Esophagus (tissue), 2 donors: Measurements from ENCODE around the gene CENATAC. TPM values are rescaled to one million over a fixed set of nuclear protein-coding genes. Genes with fewer than 3 reads are reported as not detected.
"Not testable (repeated sequence)": the region's sequence is repeated elsewhere in the genome, so short reads cannot be mapped to it uniquely, and the experiment has no call there.

Experiments
- H3K27ac ChIP-seq, 2 donors: one replicate each; pipeline ENCODE4 v1.5.1; 2013; ENCODE audit warnings: low read depth in 2 of 2, mild to moderate bottlenecking in 2 of 2, inconsistent platforms in 1 of 2, low read length in 1 of 2, moderate library complexity in 1 of 2
- H3K27me3 ChIP-seq, 2 donors: one replicate each; pipeline ENCODE4 v1.6.1; 2013; ENCODE audit warnings: low read length in 2 of 2, control low read depth in 1 of 2, mild to moderate bottlenecking in 1 of 2; ENCODE audit not compliant: insufficient read depth in 2 of 2, control insufficient read depth in 1 of 2
- H3K36me3 ChIP-seq, 2 donors: one replicate each; pipeline ENCODE4 v1.6.1; 2013; ENCODE audit warnings: low read length in 1 of 2; ENCODE audit not compliant: control insufficient read depth in 2 of 2, insufficient read depth in 2 of 2
- H3K4me1 ChIP-seq, 2 donors: one replicate each; pipeline ENCODE4 v1.6.1; 2013; ENCODE audit warnings: low read length in 1 of 2; ENCODE audit not compliant: control insufficient read depth in 2 of 2, insufficient read depth in 2 of 2
- H3K4me3 ChIP-seq, 2 donors: one replicate each; pipeline ENCODE4 v1.5.1; 2013; ENCODE audit warnings: low read length in 2 of 2, mild to moderate bottlenecking in 2 of 2, low read depth in 1 of 2, moderate library complexity in 1 of 2
- H3K9me3 ChIP-seq, 2 donors: one replicate each; pipeline ENCODE4 v1.6.1; 2013; ENCODE audit warnings: mild to moderate bottlenecking in 2 of 2, low read depth in 1 of 2, low read length in 1 of 2, moderate library complexity in 1 of 2; ENCODE audit not compliant: control insufficient read depth in 2 of 2, insufficient read depth in 1 of 2
- WGBS, 2 donors: extraction: QIAGEN DNeasy Blood & Tissue Kit; methylation state at CpG; one replicate each; pipeline ENCODE4 v1.1.7; 2013; 5-methylcytosine and 5-hydroxymethylcytosine counted together
- polyA plus RNA-seq, 2 donors: library from polyadenylated mRNA; stranded (reverse); fragments of 200-250 nt; gene quantifications; one replicate each; pipeline ENCODE4 v1.2.3, GENCODE V29; 2013
- donor health status: healthy with polysubstance abuse.
- donor health status: Bipolar disorder and iron deficiency.

Gene CENATAC
- polyA plus RNA-seq, 2 donors = 18.2 to 52.1 TPM

DNA sequence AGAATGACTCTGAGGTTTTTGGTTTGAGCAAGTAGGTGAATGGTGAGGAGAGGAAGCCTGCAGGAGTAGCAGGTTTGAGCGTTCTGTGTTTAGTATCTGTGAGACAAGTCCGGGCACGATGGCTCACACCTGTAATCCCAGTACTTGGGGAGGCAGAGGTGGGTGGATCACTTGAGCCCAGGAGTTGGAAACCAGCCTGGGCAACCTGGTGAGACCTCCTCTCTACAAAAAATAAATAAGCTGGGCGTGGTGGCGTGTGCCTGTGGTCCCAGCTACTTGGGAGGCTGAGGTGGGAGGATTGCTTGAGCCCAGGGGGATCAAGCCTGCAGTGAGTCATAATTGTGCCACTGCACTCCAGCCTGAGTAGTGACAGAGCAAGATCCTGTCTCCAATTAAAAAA, 9.7 kb upstream of the CENATAC start:
- Histone ChIP-seq H3K36me3 (no peaks in the 10 kb centered on the region), H3K27ac (peak overlapping the region; percentile 33 to 61), H3K4me1 (no peaks in the 10 kb centered on the region), H3K9me3 (no peaks in the 10 kb centered on the region), H3K27me3 (no peaks in the 10 kb centered on the region), H3K4me3 (no peak overlapping the region)
- WGBS, 2 donors = 54 to 68% methylated on average over 5 of the region's 5 CpGs

DNA sequence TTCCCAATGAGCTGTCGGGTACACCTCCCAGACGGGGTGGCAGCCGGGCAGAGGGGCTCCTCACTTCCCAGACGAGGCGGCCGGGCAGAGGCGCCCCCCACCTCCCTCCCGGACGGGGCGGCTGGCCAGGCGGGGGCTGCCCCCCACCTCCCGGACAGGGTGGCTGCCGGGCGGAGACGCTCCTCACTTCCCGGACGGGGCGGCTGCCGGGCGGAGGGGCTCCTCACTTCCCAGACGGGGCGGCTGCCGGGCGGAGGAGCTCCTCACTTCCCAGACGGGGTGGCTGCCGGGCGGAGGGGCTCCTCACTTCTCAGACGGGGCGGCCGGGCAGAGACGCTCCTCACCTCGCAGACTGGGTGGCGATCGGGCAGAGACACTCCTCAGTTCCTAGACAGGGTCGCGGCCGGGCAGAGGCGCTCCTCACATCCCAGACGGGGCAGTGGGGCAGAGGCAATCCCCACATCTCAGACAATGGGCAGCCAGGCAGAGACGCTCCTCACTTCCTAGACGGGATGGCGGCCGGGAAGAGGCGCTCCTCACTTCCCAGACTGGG, 6.4 kb upstream of the CENATAC start:
- not testable (repeated sequence) for H3K27me3 ChIP-seq, H3K36me3 ChIP-seq, H3K9me3 ChIP-seq, H3K27ac ChIP-seq, H3K4me1 ChIP-seq, H3K4me3 ChIP-seq
- 95 to 97% methylated on average over 30 to 44 of the region's 44 CpGs for WGBS, 2 donors

DNA sequence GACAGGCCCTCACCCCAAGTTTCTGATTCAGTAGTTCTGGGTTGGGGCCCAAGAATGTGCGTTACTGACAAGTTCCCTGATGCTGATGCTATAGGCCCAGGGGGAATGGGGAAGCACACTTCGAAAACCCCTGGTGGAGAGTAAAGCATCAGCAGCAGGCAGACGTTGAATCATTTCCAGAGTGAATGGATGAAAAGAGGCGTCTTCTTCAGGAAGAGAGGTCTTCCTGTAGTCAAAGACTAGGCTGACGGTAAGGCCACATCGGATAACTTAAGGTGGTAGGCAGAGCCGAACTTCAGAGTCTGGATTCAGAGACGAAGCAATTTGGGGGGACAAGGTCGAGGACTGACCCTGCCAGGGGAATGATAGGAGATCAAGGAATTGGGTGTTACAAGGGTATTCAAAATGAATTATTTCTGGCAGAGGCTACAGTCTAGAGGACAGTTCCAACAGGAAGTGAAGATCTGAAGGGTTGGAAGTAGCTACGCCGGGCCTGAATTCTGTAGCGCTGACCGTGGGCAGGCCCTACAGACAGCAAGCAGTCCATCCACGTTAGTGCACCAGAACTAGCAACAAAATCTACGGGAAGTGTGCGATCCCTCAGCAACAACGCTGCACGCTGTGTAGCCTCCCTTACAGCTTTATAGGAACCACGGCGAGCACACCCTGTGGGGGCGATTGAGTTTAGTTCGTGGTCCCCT, 862 bp upstream of the CENATAC start:
- Histone ChIP-seq H3K4me1 (peaks cover 2 to 11% of the 10 kb centered on the region in 2 donors), H3K27ac (peak overlapping the region; percentile 77 to 84), H3K36me3 (peaks cover 0 to 6% of the 10 kb centered on the region in 2 donors), H3K4me3 (peak overlapping the region; percentile 69 to 88), H3K27me3 (no peaks in the 10 kb centered on the region), H3K9me3 (no peaks in the 10 kb centered on the region)
- WGBS, 2 donors = 14% methylated on average over 22 of the region's 22 CpGs

DNA sequence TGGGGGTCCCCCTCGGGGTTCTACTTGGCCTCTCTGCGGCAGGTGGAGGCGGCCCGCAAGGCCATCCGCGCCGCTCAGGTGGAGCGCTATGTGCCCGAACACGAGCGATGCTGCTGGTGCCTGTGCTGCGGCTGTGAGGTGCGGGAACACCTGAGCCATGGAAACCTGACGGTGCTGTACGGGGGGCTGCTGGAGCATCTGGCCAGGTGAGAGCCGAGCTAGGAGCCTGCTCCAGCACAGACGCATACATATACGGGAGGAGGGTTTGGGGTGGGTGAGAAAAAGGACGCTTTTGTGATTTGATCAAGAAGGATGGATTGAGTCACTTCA, 415 bp downstream of the CENATAC start:
- H3K9me3 ChIP-seq = no peaks in the 10 kb centered on the region

DNA sequence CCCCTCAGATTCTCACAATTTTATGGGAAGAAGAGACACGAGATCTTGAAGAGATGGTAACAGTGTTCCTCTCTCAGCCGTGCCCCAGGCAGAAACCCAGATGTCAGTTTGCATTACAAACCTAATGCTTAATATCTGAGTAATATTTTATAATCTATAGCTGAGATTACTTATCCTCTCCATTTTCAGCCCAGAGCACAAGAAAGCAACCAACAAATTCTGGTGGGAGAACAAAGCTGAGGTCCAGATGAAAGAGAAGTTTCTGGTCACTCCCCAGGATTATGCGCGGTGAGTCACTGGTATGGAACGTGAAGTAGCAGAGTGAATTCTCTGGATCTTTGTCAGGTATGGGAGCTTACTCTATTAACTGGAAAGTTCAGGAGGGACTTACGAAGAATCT, 884 bp downstream of the CENATAC start:
- Histone ChIP-seq H3K27me3 (no peaks in the 10 kb centered on the region), H3K9me3 (no peaks in the 10 kb centered on the region), H3K36me3 (peaks cover 0 to 12% of the 10 kb centered on the region in 2 donors), H3K4me3 (peak overlapping the region; percentile 69 to 88), H3K4me1 (peaks cover 2 to 11% of the 10 kb centered on the region in 2 donors), H3K27ac (peak overlapping the region; percentile 84 to 90)
- WGBS, 2 donors = 27 to 34% methylated on average over 6 of the region's 6 CpGs

More for the DNA sequence above, 415 bp downstream of the CENATAC start:
- Histone ChIP-seq H3K27me3 (no peaks in the 10 kb centered on the region), H3K36me3 (peaks cover 0 to 11% of the 10 kb centered on the region in 2 donors), H3K4me1 (peaks cover 2 to 11% of the 10 kb centered on the region in 2 donors), H3K27ac (peak overlapping the region; percentile 84 to 90), H3K4me3 (peak overlapping the region; percentile 69 to 88)
- 1 to 5% methylated on average over 19 of the region's 19 CpGs for WGBS, 2 donors

DNA sequence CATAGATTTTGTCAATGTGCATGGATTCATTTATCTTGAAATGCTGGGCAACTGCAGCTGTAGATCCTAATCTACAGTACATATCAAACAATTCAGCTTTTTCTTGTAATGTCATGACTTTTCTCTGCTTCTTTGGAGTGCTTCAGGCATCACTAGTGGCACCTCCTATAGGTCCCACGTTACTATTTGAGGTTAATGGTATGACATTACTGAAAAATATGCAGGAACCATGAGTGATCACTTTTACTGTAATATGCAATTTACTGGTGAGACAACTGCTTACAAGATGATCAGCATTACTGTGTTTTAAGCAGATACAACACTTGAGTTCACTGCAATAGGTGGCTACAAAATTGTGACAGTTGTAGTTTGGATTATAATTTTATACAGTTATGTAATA, 3.0 kb downstream of the CENATAC start:
- no peaks in the 10 kb centered on the region for H3K9me3 ChIP-seq
- peaks cover 0 to 14% of the 10 kb centered on the region in 2 donors for H3K36me3 ChIP-seq
- no peak overlapping the region for H3K27ac ChIP-seq
- 35 to 68% methylated on average over 1 of the region's 1 CpG for WGBS, 2 donors
- no peaks in the 10 kb centered on the region for H3K27me3 ChIP-seq
- peaks cover 2 to 10% of the 10 kb centered on the region in 2 donors for H3K4me1 ChIP-seq
- H3K4me3 ChIP-seq = no peak overlapping the region

DNA sequence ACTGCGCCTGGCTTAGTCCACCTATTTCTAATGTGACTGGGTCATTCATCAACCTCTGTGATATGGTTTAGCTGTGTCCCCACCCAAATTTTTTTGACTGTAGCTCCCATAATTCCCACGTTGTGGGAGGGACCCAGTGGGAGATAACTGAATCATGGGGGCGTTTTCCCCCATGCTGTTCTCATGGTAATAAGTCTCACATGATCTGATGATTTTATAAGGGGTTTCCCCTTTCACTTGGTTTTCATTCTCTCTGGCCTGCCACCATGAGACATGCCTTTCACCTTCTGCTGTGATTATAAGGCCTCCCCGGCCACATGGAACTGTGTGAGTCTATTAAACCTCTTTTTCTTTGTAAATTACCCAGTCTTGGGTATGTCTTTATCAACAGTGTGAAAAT, 8.7 kb downstream of the CENATAC start:
- Histone ChIP-seq H3K27ac (no peak overlapping the region), H3K9me3 (no peaks in the 10 kb centered on the region), H3K27me3 (no peaks in the 10 kb centered on the region), H3K36me3 (peaks cover 0 to 16% of the 10 kb centered on the region in 2 donors), H3K4me3 (no peak overlapping the region), H3K4me1 (no peaks in the 10 kb centered on the region)
- 83 to 89% methylated on average over 4 of the region's 4 CpGs for WGBS, 2 donors

DNA sequence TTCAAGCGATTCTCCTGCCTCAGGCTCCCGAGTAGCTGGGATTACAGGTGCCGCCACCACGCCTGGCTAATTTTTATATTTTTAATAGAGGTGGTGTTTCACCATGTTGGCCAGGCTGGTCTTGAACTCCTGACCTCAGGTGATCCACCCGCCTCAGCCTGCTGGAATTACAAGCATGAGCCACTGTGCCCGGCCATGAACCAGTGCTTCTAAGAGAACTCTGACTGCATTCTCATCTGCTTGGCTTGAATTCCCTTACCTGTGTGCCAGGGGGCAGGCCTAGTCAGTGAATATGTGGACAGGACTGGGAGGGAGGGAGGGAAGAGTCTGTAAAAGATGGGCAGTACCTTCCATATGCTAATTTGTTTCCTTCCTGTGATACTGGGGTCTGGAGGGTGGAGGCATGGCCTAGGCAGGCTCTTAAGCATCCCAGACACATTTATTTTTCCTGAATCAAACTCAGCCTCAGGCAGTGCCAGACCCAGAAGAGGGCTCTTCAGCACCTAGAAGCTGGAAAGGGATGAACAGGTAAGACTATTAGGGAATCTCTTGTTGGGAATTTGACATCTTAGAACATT, 13.6 kb downstream of the CENATAC start:
- no peaks in the 10 kb centered on the region for H3K4me1 ChIP-seq
- no peaks in the 10 kb centered on the region for H3K9me3 ChIP-seq
- WGBS, 2 donors = 71 to 76% methylated on average over 6 of the region's 6 CpGs
- H3K36me3 ChIP-seq = peaks cover 9 to 19% of the 10 kb centered on the region in 2 donors
- no peaks in the 10 kb centered on the region for H3K27me3 ChIP-seq
- no peak overlapping the region for H3K4me3 ChIP-seq
- H3K27ac ChIP-seq = no peak overlapping the region

DNA sequence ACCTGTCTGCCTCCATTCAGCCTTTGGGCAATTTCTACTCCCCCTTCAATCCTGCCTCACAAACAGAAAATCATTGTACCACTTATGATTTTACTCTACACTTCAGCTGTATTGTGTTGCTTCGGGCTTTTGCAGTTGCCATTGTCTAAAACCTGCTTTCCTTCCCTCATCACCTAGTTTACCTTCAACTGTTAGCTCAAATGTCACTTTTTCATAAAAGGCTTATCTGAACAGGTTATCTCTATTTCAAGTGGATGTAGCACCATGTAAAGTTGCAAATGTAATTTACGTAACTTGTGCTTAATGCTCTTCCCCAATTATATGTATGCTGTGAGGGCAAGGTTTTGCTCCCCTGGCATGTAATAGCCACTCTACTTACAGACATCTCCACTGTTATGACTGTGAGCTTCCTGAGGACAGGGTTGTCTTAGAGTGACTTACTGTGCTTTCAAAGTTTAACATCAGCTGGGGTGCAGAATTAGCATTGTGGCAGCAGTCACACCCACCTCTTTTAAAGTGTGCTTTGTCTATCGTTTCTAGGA, 14.8 kb downstream of the CENATAC start:
- Histone ChIP-seq H3K9me3 (no peaks in the 10 kb centered on the region), H3K4me1 (no peaks in the 10 kb centered on the region), H3K27ac (no peak overlapping the region), H3K36me3 (peaks cover 10 to 19% of the 10 kb centered on the region in 2 donors), H3K4me3 (no peak overlapping the region), H3K27me3 (no peaks in the 10 kb centered on the region)
- 81 to 86% methylated on average over 3 of the region's 3 CpGs for WGBS, 2 donors
